AG10803 (cell line): ENCODE results near the gene DAD1.
A peak's percentile ranks its signal among the peaks of the same experiment; 100 is the strongest.

Source experiments
- DNase-seq: peaks from one replicate; pipeline ENCODE4 v3.0.0; 2010; ENCODE audit warnings: low read depth
- H3K4me3 ChIP-seq: 2 replicates; pipeline ENCODE4 v1.5.1; 2011; ENCODE audit warnings: mild to moderate bottlenecking, low read length, control low read depth
- TF ChIP-seq, protein P1 (sequence below): conservative IDR thresholded peaks from 2 replicates; pipeline ENCODE4 v1.5.1; 2011; ENCODE audit warnings: mild to moderate bottlenecking, low read length, control low read depth, inconsistent platforms

Gene DAD1

DNA sequence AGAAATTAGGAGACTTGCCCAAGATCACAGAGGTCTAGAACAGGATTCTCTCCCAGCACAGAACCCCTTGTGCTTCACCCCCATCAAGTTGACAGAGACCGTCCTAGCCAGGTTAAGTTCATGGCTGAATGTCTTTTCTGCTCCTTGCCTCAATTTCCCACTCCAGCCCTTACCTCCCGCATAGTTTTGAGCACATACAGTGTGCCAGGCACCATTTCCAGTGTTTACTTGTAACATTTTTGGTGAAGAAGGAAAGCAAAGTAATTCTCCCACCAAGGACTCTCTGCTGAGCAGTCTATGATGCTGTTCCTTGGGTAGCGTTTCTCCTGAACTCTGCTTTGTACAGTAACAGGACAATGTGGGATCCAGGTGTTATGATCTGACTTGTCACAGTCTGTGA, 10.3 kb upstream of the DAD1 start:
- DNase-seq: no peak
- peak overlapping the region; percentile 96 for H3K4me3 ChIP-seq
- TF ChIP-seq, protein P1, sequence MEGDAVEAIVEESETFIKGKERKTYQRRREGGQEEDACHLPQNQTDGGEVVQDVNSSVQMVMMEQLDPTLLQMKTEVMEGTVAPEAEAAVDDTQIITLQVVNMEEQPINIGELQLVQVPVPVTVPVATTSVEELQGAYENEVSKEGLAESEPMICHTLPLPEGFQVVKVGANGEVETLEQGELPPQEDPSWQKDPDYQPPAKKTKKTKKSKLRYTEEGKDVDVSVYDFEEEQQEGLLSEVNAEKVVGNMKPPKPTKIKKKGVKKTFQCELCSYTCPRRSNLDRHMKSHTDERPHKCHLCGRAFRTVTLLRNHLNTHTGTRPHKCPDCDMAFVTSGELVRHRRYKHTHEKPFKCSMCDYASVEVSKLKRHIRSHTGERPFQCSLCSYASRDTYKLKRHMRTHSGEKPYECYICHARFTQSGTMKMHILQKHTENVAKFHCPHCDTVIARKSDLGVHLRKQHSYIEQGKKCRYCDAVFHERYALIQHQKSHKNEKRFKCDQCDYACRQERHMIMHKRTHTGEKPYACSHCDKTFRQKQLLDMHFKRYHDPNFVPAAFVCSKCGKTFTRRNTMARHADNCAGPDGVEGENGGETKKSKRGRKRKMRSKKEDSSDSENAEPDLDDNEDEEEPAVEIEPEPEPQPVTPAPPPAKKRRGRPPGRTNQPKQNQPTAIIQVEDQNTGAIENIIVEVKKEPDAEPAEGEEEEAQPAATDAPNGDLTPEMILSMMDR: no peak

DNA sequence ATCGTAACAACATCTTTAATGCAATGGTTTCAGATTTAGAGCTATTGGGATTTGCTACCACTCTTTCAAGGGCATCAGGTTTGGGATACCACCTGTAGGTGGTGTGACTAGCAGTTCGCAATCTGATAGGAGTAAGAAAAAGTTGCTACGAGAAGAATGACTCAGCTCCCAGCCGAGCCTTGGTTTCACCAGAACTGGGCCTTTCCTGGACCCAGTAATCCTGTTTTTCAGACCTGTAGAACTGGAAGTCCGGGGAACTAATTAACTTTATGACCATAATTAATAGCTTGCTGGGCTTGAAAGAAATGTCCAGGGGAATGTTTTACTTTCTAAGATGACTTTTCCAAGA, 9.8 kb upstream of the DAD1 start:
- peak overlapping the region; percentile 96 for H3K4me3 ChIP-seq
- peak; percentile 60 for DNase-seq
- TF ChIP-seq, protein P1: peak; percentile 56

DNA sequence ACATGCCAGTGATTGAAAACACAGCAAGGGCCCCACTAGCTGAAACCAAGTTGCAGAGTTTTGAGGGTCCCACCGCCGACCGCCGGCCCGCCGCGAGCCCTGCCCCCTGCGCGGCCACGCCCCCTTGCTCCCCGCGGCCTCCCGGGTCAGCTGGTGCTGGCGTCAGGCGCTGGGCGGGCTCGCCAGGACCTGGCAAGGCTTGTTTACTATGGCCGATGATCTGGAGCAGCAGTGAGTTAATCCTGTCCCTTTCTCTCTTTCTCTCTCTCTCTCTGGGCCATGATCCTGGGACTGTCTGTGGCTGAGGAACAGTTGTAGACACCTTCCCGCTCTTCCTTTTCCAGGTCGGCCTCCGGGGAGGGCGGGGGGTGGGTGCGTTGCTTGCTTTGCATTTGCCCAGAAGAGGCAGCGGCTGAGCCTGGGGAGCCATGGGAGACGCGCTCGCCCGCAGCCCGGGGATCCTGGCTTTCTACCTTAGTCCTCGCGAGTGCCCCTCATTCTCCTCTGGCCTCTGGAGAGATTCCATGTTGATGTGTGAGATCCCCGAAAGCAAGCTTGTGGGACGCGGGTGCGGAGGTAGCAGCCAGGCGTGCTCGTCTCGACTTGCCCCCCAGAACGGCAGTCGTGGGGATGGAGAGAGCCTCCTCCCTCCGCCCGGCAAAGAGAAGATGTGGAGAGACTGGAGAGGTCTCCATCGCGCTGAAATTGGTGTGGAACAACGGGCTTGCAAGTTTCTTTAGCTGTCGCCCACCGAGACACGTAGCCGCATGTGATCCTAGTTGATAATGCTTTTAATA, 9.3 kb upstream of the DAD1 start, which contains the start of gene ABHD4:
Gene ABHD4 (plus strand): TSS at position 202 of the 797 bp plus-strand sequence. CDS start 7 bp downstream, at position 209.
- TF ChIP-seq, protein P1: no peak
- peak within 1 kb of the TSS; percentile 96 for H3K4me3 ChIP-seq
- peak; percentile 57 for DNase-seq

DNA sequence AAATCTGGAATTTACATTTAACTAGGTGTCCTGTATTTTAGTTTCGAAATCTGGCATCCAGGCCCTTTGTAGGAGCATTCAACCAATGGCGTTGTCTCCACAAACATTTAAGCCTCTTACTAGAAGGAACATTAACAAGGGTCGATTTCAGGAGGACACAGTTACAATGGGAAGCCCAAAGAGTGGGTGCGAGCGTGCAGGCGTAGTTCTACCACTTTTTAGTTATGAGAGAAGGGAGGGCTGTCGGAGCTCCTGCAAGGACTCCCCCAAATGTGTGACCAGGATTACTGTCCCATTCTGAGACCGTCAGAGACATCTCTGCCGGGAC, 8.7 kb upstream of the DAD1 start:
- DNase-seq: no peak
- H3K4me3 ChIP-seq: peak overlapping the region; percentile 96
- TF ChIP-seq, protein P1: no peak

DNA sequence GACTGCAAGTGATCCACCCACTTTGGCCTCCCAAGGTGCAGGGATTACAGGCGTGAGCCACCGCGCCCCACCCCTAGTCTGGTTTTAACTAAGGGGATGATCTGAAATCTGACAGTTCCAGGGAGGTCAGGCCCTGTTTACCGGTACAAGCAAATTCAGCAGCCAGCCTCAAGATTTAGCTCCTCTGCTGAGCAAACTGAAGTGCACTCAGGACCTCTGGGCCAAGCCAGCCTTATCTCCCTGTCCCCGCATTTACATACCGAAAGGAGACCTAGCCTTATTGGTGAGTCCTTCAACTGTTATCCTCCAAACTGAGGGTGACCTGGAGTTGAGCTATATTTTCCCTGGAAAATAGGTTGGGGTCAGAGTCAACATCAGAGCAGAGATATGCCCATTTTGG, 8.2 kb upstream of the DAD1 start:
- TF ChIP-seq, protein P1: no peak
- peak overlapping the region; percentile 96 for H3K4me3 ChIP-seq
- DNase-seq: no peak

DNA sequence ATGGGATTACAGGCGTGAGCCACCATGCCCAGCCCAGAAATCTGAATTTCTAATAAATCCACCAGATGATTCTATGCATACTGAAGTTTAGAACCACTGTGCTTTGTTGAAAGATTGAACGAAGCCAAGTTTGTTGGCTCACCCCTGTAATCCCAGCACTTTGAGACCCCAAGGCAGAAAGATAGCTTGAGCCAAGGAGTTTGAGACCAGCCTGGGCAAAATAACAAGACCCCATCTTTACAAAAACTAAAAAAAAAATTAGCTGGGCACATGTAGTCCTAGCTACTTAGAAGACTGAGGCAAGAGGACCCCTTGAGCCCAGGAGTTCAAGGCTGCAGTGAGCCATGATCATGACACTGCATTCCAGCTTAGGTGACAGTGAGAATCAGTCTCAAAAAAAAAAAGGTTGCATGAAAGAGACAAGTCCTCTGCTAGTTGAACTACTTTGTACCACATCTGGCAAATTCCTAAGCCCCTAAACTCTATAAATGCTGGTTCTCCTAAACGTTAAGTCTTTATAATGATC, 7.4 kb upstream of the DAD1 start:
- no peak for DNase-seq
- TF ChIP-seq, protein P1: no peak
- H3K4me3 ChIP-seq: no peak overlapping the region

DNA sequence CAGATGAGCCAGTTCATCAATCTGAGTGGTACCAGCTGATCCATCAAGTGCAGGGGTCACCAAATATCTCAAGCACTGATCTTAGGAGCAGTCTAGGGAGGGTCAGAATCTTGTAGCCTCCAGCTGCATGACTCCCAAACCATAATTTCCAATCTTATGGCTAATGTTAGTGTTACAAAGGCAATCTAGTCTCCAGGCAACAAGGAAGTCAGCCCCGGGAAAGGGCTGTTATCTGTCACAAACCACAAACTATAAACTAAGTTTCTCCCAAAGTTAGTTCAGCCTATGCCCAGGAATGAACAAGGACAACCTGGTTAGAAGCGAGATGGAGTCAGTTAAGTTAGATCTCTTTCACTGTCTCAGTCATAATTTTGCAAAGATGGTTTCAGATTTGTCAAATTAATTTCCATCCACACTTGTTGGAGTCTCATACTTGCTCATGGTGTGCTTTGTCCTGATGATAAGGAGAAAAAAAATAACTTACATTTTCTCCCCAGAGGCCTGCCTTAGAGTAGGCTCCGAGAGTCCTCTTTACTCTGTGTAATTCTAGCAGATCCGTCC, 5.2 kb upstream of the DAD1 start:
- TF ChIP-seq, protein P1: no peak
- H3K4me3 ChIP-seq: no peak overlapping the region

More for the DNA sequence above, 5.2 kb upstream of the DAD1 start:
- no peak for DNase-seq
